Measurements from ENCODE around the gene ENKUR. TPM values are rescaled to one million over a fixed set of nuclear protein-coding genes. Genes with fewer than 3 reads are reported as not detected.

ENKUR gene
- total RNA-seq, 1 experiment from 2014 or later, result not detected

DNA sequence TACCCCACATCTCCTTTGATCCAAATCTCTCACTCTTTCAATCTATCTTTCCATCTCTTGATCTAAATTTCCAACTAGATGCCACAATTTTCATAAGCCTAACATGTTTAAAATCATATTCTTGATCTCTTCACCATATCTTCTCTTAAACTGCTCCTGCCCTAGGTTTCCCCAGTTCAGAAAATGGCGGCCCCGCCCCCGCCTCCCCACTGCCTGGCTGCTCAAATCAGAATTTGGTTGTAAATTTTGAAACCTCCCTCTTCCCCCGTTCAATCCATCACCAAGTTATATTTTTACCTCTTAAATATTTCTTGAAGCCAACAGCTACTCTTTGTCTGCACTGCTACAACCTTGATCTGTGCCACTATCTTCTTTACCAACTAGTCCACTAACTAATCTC lies 36.3 kb downstream of the ENKUR start:
- DNase-seq (no peak), ATAC-seq (no peak)
- Histone ChIP-seq H3K36me3 (ENCODE audit: low read depth, low read length) (no peaks in the 10 kb centered on the region), H3F3A (ENCODE audit: low read length, unreplicated experiment) (no peaks in the 10 kb centered on the region), H3K79me2 (ENCODE audit: low read length) (no peaks in the 10 kb centered on the region), H3K4me2 (ENCODE audit: low read length) (no peak overlapping the region), H3K27me3 (ENCODE audit: low read length) (no peaks in the 10 kb centered on the region), H3K9me2 (replicated peaks; ENCODE audit: low read length) (no peaks in the 10 kb centered on the region), H3K27ac (ENCODE audit: low read length) (no peak overlapping the region), H3K4me3 (ENCODE audit: low read length) (no peak overlapping the region), H3K9ac (ENCODE audit: low read length) (no peak overlapping the region), H2AFZ (ENCODE audit: low read length) (no peak overlapping the region), H3K9me3 (ENCODE audit: low read length) (no peaks in the 10 kb centered on the region), H3K4me1 (ENCODE audit: insufficient read depth, low read length) (no peaks in the 10 kb centered on the region), H4K20me1 (ENCODE audit: low read length) (no peaks in the 10 kb centered on the region)
- TF ChIP-seq EZH2phosphoT487 (IDR thresholded peaks at IDR 0.05; ENCODE audit: borderline replicate concordance, low read length) (no peak), EZH2 (IDR thresholded peaks at IDR 0.05; ENCODE audit: low read length, unreplicated experiment) (no peak)
- TF ChIP-seq, protein P1, sequence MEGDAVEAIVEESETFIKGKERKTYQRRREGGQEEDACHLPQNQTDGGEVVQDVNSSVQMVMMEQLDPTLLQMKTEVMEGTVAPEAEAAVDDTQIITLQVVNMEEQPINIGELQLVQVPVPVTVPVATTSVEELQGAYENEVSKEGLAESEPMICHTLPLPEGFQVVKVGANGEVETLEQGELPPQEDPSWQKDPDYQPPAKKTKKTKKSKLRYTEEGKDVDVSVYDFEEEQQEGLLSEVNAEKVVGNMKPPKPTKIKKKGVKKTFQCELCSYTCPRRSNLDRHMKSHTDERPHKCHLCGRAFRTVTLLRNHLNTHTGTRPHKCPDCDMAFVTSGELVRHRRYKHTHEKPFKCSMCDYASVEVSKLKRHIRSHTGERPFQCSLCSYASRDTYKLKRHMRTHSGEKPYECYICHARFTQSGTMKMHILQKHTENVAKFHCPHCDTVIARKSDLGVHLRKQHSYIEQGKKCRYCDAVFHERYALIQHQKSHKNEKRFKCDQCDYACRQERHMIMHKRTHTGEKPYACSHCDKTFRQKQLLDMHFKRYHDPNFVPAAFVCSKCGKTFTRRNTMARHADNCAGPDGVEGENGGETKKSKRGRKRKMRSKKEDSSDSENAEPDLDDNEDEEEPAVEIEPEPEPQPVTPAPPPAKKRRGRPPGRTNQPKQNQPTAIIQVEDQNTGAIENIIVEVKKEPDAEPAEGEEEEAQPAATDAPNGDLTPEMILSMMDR (conservative IDR thresholded peaks at IDR 0.05; ENCODE audit: low read depth, low read length), result no peak
- intact Hi-C loops (cut with micrococcal nuclease), result no loop called here
- no TSS peak for BruUV-seq (replicated peaks)
- CTCF ChIA-PET, result no interaction called here
- POLR2A ChIA-PET (ENCODE audit: unreplicated experiment), result no interaction called here

DNA sequence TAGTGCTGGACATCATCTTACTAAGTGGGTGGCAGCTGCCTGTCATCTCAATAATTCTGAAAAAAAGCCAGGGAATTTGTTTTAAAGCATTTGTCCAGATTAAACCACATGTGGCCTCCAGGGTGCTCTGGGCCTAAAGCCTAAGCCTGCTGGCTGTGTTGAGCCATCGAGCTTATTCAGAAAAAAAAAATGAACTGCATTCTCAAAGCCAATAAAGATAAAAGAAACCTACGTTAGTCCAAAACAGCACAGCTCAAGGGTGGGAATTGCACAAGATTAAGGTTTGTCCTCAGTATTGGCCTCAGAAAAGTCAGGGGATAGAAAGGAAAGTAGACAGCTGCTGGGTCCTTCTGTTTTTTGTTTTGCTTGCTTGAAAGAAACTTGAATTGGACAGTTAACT lies 41.0 kb downstream of the ENKUR start:
- POLR2A ChIA-PET (ENCODE audit: unreplicated experiment), result no interaction called here

DNA sequence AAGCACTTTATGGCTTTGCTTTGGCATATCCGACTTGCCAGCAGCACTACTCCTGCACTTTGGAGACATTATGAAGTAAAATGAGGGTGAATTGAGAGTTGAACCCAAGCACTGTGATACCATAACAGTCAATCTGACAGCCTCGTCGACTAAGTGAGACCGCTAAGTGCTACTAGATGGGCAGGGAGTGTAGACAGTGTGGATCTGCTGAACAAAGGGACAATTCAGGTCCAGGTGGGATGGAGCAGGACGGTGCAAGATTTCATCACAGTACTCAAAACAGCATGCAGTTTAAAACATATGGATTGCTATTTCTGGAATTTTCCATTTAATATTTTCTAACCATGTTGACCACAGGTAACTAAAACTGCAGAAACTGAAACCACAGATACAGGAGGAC lies 42.8 kb downstream of the ENKUR start:
- intact Hi-C loops (cut with micrococcal nuclease), result no loop called here
- ATAC-seq (no peak), DNase-seq (no peak)
- no peaks in the 10 kb centered on the region for H3K4me1 ChIP-seq (ENCODE audit: insufficient read depth, low read length)
- no peaks in the 10 kb centered on the region for H3K9me2 ChIP-seq (replicated peaks; ENCODE audit: low read length)
- H3K27me3 ChIP-seq (ENCODE audit: low read length), result no peaks in the 10 kb centered on the region
- no peaks in the 10 kb centered on the region for H3K36me3 ChIP-seq (ENCODE audit: low read depth, low read length)
- no TSS peak for BruUV-seq (replicated peaks)
- no peak overlapping the region for H3K4me3 ChIP-seq (ENCODE audit: low read length)
- CTCF ChIA-PET, result no interaction called here
- no peak overlapping the region for H3K27ac ChIP-seq (ENCODE audit: low read length)
- no peak overlapping the region for H3K4me2 ChIP-seq (ENCODE audit: low read length)
- no peaks in the 10 kb centered on the region for H3K79me2 ChIP-seq (ENCODE audit: low read length)
- H2AFZ ChIP-seq (ENCODE audit: low read length), result no peak overlapping the region
- POLR2A ChIA-PET (ENCODE audit: unreplicated experiment), result no interaction called here
- no peak overlapping the region for H3K9ac ChIP-seq (ENCODE audit: low read length)
- H3K9me3 ChIP-seq (ENCODE audit: low read length), result no peaks in the 10 kb centered on the region
- H3F3A ChIP-seq (ENCODE audit: low read length, unreplicated experiment), result no peaks in the 10 kb centered on the region
- H4K20me1 ChIP-seq (ENCODE audit: low read length), result no peaks in the 10 kb centered on the region
- no peak for TF ChIP-seq EZH2phosphoT487 (IDR thresholded peaks at IDR 0.05; ENCODE audit: borderline replicate concordance, low read length)
- TF ChIP-seq, protein P1 (conservative IDR thresholded peaks at IDR 0.05; ENCODE audit: low read depth, low read length), result no peak
- no peak for TF ChIP-seq EZH2 (IDR thresholded peaks at IDR 0.05; ENCODE audit: low read length, unreplicated experiment)

More for the DNA sequence above, 41.0 kb downstream of the ENKUR start:
- H3K36me3 ChIP-seq (ENCODE audit: low read depth, low read length), result no peaks in the 10 kb centered on the region
- no TSS peak for BruUV-seq (replicated peaks)
- no peak overlapping the region for H3K4me2 ChIP-seq (ENCODE audit: low read length)
- H3K9me2 ChIP-seq (replicated peaks; ENCODE audit: low read length), result no peaks in the 10 kb centered on the region
- intact Hi-C loops (cut with micrococcal nuclease), result no loop called here
- no peaks in the 10 kb centered on the region for H3K4me1 ChIP-seq (ENCODE audit: insufficient read depth, low read length)
- no peak for DNase-seq
- H3K4me3 ChIP-seq (ENCODE audit: low read length), result no peak overlapping the region
- ATAC-seq, result no peak
- no peaks in the 10 kb centered on the region for H3F3A ChIP-seq (ENCODE audit: low read length, unreplicated experiment)
- no peak overlapping the region for H3K9ac ChIP-seq (ENCODE audit: low read length)
- CTCF ChIA-PET, result interaction anchor here (0.7 kb wide), 1 partner anchor 85 kb away, joined by 3 read pairs; no protein-coding TSS in a partner anchor
- no peaks in the 10 kb centered on the region for H3K9me3 ChIP-seq (ENCODE audit: low read length)
- no peaks in the 10 kb centered on the region for H4K20me1 ChIP-seq (ENCODE audit: low read length)
- H3K79me2 ChIP-seq (ENCODE audit: low read length), result no peaks in the 10 kb centered on the region
- no peak overlapping the region for H3K27ac ChIP-seq (ENCODE audit: low read length)
- H3K27me3 ChIP-seq (ENCODE audit: low read length), result no peaks in the 10 kb centered on the region
- no peak overlapping the region for H2AFZ ChIP-seq (ENCODE audit: low read length)
- TF ChIP-seq, protein P1 (conservative IDR thresholded peaks at IDR 0.05; ENCODE audit: low read depth, low read length), result no peak
- no peak for TF ChIP-seq EZH2 (IDR thresholded peaks at IDR 0.05; ENCODE audit: low read length, unreplicated experiment)
- TF ChIP-seq EZH2phosphoT487 (IDR thresholded peaks at IDR 0.05; ENCODE audit: borderline replicate concordance, low read length), result no peak

All from PC-3 (cell line).